Measurements from ENCODE around the gene NUDC. TPM values are rescaled to one million over a fixed set of nuclear protein-coding genes. Genes with fewer than 3 reads are reported as not detected.
A peak's percentile ranks its signal among the peaks of the same experiment; 100 is the strongest.

NUDC gene
- total and polyA plus RNA-seq, 9 of the 15 experiments (the other 6 are each of a cell fraction or from before 2014, with no cell fraction given) = 9.8 to 234 (median 149) TPM

GRCh38 chr1:26994020-26994786 lies 72.7 kb downstream of the NUDC start (continued):
- TF ChIP-seq LCOR (CRISPR knock-in tag; IDR thresholded peaks at IDR 0.05) (no peak), ZNF280A (IDR thresholded peaks at IDR 0.05; ENCODE audit: low read depth, partially characterized antibody) (no peak), HIVEP1 (CRISPR knock-in tag; IDR thresholded peaks at IDR 0.05) (no peak), TARDBP (IDR thresholded peaks at IDR 0.05) (no peak), KHSRP (IDR thresholded peaks at IDR 0.05) (no peak), ZNF165 (CRISPR knock-in tag; IDR thresholded peaks at IDR 0.05; ENCODE audit: borderline replicate concordance) (no peak), PHB2 (IDR thresholded peaks at IDR 0.05; ENCODE audit: low read depth) (no peak), BMI1 (IDR thresholded peaks at IDR 0.05; ENCODE audit: low read length) (no peak), MXI1 (IDR thresholded peaks at IDR 0.05; ENCODE audit: low read depth, low read length) (no peak), ZMIZ1 (IDR thresholded peaks at IDR 0.05; ENCODE audit: low read depth in 2 of 2, low read length in 2 of 2) (no peak), ZNF316 (IDR thresholded peaks at IDR 0.05) (no peak), KLF1 (tag; IDR thresholded peaks at IDR 0.05) (no peak), ZNF277 (CRISPR knock-in tag; IDR thresholded peaks at IDR 0.05; ENCODE audit: borderline replicate concordance) (no peak), STAT5B (CRISPR knock-in tag; IDR thresholded peaks at IDR 0.05) (no peak), UBTF (IDR thresholded peaks at IDR 0.05; ENCODE audit: borderline replicate concordance in 1 of 2, low read depth in 2 of 2, low read length in 2 of 2) (peak in 1 of 2 experiments; percentile 62; a peak in 2 of 4 replicates)
